ENCODE measurements around the gene DUSP3.

Gene DUSP3

DNA sequence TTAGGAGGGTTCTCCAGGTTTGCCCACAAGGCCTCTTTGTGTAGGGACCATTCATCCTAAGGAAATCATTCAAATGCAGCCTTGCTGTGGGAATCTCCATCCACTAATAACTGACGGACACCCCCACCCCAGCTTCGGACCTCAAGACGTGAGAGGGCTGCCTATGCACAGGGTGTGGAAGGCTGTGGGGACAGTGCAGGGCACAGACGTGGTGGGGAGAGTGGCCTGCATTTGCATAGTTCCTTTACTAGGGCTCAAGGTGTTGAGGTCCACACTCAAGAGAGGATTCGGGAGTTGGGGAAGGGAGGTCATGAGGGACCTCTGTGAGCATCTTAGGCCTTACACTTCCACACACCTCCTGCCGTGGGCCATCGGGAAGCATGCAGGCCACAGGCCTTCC lies 9.8 kb downstream of the DUSP3 start:
- DNase-seq (ENCODE audit: low read depth): no peak

DNA sequence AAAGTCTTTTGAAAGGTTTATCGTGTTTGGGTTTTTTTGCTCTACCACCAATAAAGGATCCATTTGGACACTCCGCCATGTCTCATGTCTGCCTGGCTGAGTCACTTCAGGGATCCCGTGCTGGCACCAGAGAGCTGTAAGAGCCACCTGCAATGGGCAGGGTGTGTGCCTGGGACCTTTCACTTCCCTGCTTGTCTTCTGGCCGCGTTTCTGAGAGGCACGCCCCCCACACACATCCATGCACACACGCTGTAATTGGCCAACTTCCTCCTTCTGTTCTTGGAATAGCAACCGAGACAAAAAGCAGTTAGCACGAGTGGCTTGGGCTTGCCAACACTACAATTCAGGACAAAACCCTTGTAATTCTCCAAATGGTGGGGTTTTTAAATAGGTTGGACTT lies 10.4 kb downstream of the DUSP3 start:
- no peak for DNase-seq (ENCODE audit: low read depth)

DNA sequence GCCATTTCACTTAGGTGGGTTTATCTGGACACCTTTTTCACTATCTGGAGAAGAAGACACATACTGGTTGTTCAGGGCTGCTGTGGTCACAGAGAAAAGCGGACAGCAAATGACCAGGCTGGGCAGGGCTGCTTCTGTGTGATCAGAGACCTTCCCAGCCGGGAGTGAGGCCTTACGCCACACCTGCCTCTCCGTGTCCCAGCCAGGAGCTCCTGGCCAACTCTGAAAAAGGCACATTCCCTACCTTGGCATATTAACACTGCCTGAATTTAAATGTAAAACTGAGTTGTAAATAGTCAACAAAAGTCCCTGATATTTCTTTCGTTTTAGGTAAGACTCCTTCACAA lies 11.1 kb downstream of the DUSP3 start:
- no peak for DNase-seq (ENCODE audit: low read depth)

DNA sequence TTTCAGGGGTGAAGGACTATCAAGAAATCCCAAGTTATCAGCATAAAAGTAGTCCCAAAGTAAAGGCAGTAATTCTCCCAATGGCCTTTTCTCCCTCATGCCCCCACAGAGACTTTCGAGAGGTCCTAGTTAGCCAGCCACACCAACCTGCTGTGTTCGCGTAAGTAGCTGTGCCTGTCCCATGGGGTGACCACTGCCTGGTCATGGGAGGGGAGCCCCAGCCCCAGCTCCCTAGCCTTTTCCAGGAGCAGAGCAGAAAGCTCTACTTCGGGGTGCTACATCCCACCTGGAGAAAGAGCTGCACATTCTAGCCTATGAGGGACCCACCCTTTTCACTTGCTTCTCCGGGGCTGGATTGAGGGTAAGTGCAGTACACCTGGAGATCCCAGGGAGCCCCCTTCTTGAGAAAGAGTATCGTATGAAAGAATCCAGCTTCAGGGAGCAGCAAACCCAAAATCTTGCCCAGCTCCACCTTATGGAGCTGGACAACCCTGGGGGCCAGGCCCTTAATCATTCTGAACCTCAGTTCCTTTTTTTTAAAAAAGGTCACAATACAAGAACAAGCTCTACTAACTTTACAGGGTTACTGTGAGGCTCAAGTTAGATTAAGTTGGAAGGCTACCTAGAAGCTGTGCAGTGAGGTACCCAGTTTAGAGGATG lies 11.6 kb downstream of the DUSP3 start:
- no peak for DNase-seq (ENCODE audit: low read depth)

DNA sequence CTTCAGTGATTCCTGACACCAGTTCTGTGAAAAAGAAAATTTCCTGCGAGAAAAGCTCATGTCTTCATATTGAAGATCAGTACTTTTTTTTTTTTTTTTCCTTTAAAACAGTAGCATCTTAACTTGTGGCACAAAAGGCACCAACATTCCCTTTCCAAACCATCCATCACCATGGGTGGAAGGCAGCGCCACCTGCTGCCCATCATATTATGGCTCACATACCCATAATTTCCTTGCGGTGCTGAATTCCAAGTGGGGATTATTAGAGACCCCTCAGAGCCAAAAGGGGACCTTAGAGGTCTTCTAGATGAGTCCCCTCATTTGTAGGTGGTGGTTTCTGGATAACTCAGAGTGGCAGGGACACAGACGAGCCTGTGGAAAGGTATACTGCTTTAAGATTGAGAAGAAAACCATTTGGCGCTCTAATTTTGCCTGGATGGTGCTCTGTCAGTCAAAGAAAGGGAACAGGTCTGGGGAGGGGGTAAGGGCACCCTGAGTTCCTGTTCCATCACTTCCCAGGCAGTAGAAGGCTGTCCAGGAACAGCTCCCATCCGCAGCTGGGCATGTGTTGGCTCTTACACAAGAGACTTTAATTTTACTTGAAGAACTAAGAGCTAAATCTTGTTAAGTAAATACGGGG lies 12.2 kb downstream of the DUSP3 start:
- peak; percentile 18 for DNase-seq (ENCODE audit: low read depth)

DNA sequence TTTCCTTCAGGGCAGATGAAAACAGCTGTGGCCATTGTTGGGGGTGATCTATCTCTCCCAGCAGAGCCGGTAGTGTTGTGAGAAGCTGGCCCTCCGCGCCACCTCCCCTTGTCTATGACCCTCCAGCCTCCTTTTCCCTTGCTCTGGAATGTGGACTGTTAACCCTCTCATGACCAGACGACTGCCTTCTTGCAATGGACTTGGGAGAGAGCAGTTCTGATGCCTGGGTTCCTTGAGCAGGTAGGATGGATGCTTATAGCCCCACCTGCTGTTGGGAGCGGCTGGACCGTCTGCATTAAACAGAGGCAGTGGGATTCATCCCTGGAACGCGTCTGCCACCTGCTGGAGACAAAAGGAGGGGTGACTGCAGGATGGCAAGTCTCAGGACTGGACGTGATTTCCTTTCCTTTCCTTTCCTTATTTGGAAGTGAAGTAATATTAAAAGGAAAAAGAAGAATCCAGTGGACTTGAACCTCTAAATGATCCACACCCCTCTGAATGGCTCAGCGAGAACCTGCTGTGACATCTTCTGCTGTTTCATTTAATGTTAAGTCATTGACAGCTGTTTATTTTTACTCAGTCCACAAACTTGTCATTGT lies 18.4 kb downstream of the DUSP3 start:
- peak; percentile 84 for DNase-seq (ENCODE audit: low read depth)

DNA sequence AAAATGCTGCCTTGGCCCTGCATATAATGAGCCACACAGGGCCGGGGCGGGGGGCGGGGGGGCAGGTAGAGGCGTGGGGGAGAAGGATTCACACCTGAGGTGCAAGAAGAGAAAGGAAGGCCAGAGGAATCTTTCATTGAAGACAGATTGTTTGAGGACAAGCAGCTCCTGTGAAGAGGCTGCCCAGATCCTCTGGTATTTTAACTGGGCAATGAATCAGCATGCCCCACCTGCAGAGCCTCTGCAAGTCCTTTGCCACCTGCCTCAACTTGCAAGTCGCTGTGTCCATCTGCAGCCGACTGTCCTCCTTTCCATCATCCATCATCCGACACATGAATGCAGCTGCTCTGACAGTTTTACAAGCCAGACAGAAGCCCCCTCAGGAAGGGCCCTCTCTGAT lies 18.9 kb downstream of the DUSP3 start:
- no peak for DNase-seq (ENCODE audit: low read depth)

DNA sequence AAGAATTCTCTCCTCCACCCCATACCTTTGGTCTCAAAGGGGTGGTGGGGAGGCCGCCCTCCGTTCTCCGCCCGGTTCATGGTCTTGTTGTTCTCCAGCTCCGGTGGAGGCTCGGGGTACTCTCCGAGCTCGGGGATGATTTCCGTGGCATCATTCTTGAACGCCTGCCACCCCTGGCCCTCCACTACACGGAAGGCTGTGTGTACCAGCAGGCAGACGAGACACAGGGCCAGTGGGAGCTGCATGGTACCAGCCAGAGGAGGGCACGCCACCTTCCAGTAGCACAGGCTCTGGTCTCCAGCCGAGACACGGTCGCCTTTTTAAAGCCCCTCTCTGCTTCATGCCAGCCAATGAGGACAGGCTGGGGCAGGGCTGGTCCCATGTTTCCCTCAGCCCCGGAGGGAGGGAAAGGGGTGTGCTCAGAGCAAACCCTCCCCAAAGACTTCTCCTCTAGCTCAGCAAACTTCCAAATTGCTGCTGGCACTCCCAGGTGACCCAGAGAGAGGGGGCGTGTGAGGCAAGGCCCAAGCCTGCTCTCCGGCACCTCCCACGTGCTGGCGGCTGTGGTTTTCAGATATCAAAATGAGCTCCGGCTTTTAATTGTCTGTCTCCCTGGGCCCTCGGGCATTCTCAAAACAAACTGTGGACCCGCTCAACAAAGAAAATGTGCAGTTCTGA lies 20.1 kb downstream of the DUSP3 start, which contains the start of gene SOST:
SOST (minus strand) TSS at position 295 of the 678 bp plus-strand sequence; CDS start at position 245, 50 bp downstream.
- no peak for DNase-seq (ENCODE audit: low read depth)

DNA sequence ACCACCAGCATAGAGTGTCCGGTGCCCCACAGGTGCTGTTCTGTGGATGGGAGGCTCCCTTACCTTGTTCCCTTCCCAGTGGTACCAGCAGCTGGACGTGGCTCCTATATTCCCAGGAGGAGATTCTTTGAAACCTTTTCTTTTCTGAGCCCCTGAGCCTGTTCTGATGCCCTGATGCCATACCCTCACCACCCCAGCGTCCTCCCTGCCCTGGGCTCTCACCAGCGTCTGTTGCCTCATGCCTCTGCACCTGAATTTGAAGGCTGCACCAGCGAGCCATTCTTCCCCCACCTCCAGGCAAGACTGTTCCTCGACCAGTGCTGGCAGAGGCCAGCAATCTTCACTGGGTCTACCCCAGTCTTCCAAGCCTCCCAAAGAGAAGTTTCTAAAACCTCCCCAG lies 20.7 kb downstream of the DUSP3 start:
- no peak for DNase-seq (ENCODE audit: low read depth)

DNA sequence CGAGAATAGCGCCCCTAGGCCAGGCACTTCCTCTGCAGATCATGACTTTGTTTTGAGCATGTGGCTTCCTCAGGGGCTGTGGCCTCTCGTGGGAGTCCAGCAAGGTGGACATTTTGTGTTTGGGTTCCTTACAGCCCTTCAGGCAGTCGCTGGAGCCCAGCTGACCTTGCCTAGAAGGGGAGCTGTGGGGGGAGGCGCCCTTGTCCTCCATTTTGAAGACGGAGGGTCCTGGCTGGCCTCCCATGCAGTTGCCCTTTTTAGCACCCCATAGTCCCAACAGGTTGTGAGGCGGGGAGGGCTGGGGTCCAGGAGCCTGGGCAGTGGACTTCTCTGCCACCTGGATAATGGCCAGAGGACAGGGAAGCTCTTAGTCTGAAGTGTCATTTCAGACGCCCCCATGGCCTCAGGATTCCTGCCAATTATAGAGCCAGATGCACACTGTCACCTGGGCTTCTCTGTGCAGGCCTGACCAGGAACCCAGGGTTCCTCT lies 21.6 kb downstream of the DUSP3 start:
- no peak for DNase-seq (ENCODE audit: low read depth)

DNA sequence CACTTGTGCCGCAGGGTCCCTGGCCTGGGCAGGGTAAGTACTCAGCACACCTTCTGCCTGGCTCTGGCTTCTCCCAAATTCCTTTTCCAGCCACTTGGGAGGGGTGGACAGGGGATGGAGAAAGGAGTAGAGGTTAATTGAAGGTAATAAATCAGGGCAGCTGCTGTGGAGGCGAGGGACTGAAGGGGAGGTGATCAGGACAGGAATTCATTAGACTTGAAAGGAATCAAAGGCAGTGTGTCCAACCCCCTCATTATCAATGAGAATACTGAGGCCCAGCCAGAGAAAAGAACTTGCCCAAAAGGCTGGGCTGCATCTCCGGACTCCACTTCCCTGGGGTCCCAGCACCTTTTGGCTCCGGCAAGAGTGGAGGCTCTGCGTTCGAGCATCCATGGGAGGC lies 22.6 kb downstream of the DUSP3 start:
- DNase-seq (ENCODE audit: low read depth): no peak

DNA sequence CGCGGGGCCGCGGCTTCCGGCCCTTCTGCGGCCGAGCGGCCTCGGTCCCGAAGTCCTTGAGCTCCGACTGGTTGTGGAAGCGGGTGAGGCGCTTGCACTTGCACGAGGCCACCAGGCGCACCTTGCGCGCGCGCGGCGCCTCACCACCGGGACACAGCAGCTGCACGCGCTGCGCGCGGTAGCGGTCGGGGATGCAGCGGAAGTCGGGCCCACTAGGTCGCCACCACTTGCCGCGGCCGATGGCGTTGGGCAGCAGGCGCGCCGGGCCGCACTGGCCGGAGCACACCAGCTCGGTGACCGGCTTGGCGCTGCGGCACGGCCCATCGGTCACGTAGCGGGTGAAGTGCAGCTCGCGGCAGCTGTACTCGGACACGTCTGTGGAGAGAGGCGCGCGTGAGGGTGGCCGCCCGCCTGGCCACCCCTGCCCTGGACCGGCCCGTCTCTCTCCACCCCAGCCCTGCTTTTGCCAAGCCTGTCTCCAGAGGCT lies 23.3 kb downstream of the DUSP3 start:
- DNase-seq (ENCODE audit: low read depth): no peak

DNA sequence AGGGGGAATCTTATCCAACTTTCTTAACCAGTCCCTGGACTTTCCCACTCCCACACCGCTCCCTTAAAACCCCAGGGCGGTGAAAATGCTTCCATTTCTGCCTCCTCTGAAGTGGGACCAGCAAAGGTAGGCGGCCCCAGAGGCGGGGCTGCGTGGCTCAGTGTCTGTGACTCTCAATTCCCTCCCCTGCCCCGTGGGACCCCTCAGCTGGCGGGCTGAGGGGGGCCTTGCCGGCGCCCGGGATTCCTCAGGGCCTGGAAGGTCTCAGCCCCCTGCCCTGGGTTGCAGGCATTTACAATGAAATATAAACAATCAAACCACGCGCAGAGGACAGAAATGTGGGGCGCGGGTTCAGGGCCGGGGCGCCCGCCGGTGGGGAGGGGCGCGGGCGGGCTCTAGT lies 23.8 kb downstream of the DUSP3 start:
- no peak for DNase-seq (ENCODE audit: low read depth)

DNA sequence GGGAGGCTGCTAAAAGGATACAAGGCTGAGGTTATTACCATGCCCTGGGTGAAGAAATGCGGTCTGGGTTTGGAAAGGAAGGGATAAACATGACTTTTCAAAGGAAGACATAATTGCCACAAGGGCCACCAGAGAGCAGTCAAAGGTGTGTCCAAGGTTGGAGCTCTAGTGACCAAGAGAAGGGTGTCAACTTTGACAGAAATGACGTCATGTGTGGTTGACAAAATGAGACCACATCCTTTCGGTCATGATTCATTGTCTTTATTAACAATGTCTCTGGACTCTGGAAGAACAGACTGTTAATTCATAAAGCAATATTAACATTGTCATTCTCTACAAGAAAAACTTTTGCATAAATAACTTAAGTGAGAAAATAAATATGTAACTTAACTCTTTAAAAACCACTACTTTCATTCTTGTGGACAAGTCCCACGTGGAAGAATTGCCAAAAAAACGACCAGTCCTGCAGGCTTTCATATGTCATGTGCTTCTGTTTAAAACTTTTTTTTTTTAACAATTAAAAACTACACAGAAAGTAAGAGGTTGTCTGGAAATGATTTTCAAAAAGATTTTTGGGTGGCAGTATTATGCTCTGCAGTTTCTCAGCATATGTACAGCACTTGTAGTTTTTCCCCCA lies 25.2 kb downstream of the DUSP3 start:
- DNase-seq (ENCODE audit: low read depth): no peak

DNA sequence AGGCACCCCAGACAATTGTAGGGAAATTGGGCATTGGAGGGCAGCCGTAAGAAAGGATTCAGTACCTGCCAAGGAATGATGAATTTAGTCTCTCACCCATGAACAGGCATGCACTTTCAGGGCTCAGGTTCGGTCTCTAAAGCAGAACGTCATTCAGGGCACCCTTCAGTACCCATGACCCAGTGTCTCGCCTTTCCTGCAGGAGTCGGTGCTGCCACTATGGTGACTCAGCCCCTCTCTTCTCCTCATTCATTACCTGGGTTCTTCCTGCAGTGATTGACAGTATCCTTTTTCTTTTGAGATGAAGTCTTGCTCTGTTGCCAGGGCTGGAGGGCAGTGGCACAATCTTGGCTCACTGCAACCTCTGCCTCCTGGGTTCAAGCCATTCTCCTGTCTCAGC lies 28.6 kb downstream of the DUSP3 start:
- no peak for DNase-seq (ENCODE audit: low read depth)

DNA sequence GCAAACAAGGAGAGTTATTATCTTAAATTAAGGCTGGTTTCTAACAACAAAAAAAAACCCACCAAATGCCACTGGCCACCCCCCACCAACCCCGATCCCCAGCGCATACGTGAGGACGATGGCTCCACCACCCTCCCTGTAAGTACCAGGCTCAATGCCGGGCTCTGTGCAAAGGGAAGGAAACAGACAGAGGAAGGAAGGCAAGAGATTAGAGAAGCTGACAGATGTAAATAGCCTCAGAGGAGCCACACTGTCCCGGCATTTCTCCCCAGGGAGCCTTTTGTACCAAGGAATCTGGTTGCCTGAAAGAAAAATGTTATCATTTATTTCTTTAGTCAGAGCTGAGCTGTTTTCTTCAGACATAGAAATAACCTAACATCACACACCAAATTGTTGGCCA lies 33.2 kb downstream of the DUSP3 start:
- DNase-seq (ENCODE audit: low read depth): no peak

DNA sequence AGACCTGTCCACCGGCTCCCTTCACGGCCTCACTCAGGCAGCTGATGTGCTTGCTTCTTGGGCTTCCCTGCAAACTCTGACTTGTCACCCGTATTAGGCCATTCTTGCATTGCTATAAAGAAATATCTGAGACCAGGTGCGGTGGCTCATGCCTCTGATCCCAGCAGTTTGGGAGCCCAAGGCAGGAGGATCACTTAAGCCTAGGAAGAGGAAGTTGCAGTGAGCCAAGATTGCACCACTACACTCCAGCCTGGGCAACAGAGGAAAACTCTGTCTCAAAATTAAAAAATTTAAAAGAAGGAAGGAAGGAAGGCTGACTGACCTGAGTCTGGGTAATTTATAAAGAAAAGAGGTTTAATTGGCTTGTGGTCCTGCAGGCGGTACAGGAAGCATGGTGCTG lies 37.1 kb downstream of the DUSP3 start:
- no peak for DNase-seq (ENCODE audit: low read depth)

DNA sequence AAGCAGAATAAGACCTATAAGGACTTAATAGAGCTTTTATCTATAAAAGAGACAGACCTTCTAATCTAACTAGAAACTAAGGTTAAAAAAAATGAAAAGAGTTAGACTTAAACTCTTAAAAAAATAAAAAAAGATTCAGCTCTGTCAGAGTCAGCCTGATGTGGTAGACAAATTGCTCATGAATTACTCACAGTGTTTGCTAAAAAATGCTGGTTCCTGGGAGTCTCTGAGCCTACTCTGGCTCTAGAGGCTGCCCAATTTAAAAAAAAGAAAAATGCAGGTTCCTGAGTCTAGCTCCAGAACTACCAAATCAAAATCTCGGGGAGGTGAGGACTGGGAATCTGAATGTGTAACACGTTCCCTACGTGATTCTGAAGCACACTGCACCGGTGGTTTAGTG lies 38.2 kb downstream of the DUSP3 start:
- DNase-seq (ENCODE audit: low read depth): no peak

DNA sequence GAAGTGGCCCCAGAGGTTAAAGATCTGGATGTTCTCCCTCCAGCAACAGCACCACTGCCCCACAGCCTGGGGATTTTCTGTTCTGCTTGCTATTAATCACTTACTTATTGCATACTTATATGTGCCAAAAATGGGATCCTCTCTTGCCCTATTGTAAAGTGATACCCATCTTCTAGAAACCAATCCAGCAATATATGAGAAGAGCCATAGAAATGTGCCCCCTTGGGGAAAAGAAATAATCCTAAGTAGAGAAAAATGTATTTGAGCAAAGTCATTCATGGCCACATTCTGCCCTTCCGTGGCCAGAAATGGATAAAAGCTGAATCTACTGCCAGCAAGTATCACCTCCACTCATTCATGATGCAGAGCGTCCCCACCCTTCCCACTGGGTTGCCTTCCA lies 41.1 kb downstream of the DUSP3 start:
- DNase-seq (ENCODE audit: low read depth): no peak

DNA sequence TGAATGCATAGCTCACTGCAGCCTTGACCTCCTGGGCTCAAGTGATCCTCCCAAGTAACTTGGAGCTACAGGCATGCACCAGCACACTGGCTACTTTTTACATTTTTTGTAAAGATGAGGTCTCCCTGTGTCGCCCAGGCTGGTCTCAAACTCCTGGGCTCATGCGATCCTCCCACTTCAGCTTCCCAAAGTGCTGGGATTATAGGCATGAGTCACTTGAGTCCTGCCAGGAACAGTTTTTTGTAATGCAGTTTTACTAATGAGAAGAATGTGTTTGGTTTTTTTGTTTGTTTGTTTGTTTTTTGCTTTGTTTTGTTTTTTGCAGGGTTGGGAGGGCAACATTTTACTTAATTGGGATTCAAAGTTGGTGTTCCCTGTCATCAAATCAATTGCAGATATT lies 42.4 kb downstream of the DUSP3 start:
- DNase-seq (ENCODE audit: low read depth): no peak

DNA sequence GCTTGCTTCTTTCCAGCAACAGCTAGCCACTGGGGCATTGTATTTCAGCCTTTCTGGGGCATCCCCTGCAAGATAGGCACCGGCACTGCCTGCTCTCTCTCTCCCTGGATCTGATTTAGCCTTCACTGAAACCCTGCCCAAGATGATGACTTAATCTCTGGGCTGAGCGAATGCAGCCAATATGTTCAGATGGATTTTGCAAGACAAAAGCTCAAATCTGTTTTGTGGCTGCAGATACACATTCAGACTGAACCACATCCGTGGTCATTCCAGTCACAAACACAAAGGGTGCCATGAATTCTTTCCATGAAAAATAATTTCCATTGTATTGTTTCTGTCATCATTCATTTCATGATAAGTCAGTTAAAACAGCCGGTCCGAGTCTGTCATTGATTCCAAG lies 44.4 kb downstream of the DUSP3 start:
- DNase-seq (ENCODE audit: low read depth): no peak

DNA sequence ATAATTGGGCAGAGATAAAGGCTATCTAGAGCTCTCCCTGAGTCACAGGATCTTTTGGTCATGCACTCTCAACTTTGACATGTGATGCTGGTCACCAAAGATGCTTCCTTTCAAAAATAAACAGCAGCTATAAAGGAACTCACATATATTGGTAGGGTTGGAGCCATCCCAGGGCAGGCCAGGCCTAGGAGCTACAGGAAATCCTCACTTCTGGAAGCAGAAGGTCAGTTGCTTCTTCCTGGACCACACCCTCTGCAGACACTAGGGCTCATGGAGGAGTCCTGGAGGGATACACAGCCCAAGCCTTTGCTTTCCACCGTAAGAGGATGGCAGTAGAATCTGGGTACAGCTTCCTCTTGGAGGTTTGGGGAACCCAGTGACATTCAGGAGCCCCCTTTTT lies 44.8 kb downstream of the DUSP3 start:
- DNase-seq (ENCODE audit: low read depth): no peak
